ENCODE results near the gene TMEM192.
"Not testable (repeated sequence)": the region's sequence is repeated elsewhere in the genome, so short reads cannot be mapped to it uniquely, and the experiment has no call there.

The TMEM192 gene

GRCh38 chr4:165092187-165092586 lies 20.5 kb downstream of the TMEM192 start:
- not testable (repeated sequence) for DNase-seq (ENCODE audit: low read depth)

- DNase-seq (ENCODE audit: low read depth), result no peak
Observed at GRCh38 chr4:165088366-165088765, 24.3 kb downstream of the TMEM192 start.

- no peak for DNase-seq (ENCODE audit: low read depth)
Observed at GRCh38 chr4:165085946-165086345, 26.7 kb downstream of the TMEM192 start.

GRCh38 chr4:165084787-165085186 lies 27.9 kb downstream of the TMEM192 start:
- DNase-seq (ENCODE audit: low read depth), result not testable (repeated sequence)

- no peak for DNase-seq (ENCODE audit: low read depth)
Observed at GRCh38 chr4:165079476-165079875, 33.2 kb downstream of the TMEM192 start.

- no peak for DNase-seq (ENCODE audit: low read depth)
Observed at GRCh38 chr4:165077034-165077578, 35.6 kb downstream of the TMEM192 start.

- DNase-seq (ENCODE audit: low read depth), result not testable (repeated sequence)
Observed at GRCh38 chr4:165073346-165073745, 39.3 kb downstream of the TMEM192 start.

- DNase-seq (ENCODE audit: low read depth), result no peak
Observed at GRCh38 chr4:165070560-165070959, 42.1 kb downstream of the TMEM192 start.

GRCh38 chr4:165060938-165061337 lies 51.7 kb downstream of the TMEM192 start:
- DNase-seq (ENCODE audit: low read depth), result no peak

GRCh38 chr4:165059386-165059785 lies 53.3 kb downstream of the TMEM192 start:
- no peak for DNase-seq (ENCODE audit: low read depth)

GRCh38 chr4:165058666-165059065 lies 54.0 kb downstream of the TMEM192 start:
- DNase-seq (ENCODE audit: low read depth), result no peak

- no peak for DNase-seq (ENCODE audit: low read depth)
Observed at GRCh38 chr4:165055601-165056000, 57.1 kb downstream of the TMEM192 start.

GRCh38 chr4:165053645-165054044 lies 59.0 kb downstream of the TMEM192 start, which contains the start of gene TRIM75:
TRIM75 (plus strand) TSS chr4:165053866; CDS start chr4:165059148, 5,282 bp downstream.
- DNase-seq (ENCODE audit: low read depth), result no peak

- DNase-seq (ENCODE audit: low read depth), result no peak
Observed at GRCh38 chr4:165052627-165053026, 60.0 kb downstream of the TMEM192 start.

GRCh38 chr4:165048170-165048569 lies 64.5 kb downstream of the TMEM192 start:
- no peak for DNase-seq (ENCODE audit: low read depth)

GRCh38 chr4:165031436-165032211 lies 81.0 kb downstream of the TMEM192 start, which contains the start of gene TRIM60:
TRIM60 (plus strand) TSS chr4:165031999; CDS start chr4:165040073, 8,074 bp downstream.
- DNase-seq (ENCODE audit: low read depth), result no peak

GRCh38 chr4:165027762-165028402 lies 84.8 kb downstream of the TMEM192 start:
- DNase-seq (ENCODE audit: low read depth), result no peak

- DNase-seq (ENCODE audit: low read depth), result not testable (repeated sequence)
Observed at GRCh38 chr4:165025782-165026181, 86.9 kb downstream of the TMEM192 start.

Data from stimulated activated CD8-positive, alpha-beta memory T cell treated with anti-CD3 and anti-CD28 coated beads, Interleukin-15, amount 100 ng/mL, for 1 hour (primary cell).